Measurements from ENCODE around the gene VWA3A.
"Not testable (repeated sequence)": the region's sequence is repeated elsewhere in the genome, so short reads cannot be mapped to it uniquely, and the experiment has no call there.

VWA3A gene

DNA sequence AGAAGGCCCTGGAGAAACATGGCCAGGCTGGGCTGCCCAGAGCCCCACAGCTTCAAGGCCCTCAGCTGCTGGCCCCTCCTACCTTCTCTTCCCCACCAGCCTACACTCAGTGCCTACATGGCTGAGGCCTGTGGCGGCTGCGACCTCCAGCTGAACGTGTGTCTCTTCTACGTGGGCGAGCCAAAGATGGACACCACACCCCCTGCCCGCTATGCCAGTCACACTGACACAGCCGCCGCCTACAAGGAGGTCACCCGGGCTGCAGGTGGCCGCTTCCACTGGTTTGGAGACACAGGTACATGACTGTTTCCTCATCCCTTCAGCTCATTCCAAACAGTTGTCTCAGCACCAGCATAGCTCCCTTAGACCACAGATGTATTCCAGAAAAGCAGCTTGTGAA is 40.5 kb downstream of the VWA3A start:
- no peak for DNase-seq (ENCODE audit: insufficient read length, low spot score)
- no peak for FAIRE-seq

DNA sequence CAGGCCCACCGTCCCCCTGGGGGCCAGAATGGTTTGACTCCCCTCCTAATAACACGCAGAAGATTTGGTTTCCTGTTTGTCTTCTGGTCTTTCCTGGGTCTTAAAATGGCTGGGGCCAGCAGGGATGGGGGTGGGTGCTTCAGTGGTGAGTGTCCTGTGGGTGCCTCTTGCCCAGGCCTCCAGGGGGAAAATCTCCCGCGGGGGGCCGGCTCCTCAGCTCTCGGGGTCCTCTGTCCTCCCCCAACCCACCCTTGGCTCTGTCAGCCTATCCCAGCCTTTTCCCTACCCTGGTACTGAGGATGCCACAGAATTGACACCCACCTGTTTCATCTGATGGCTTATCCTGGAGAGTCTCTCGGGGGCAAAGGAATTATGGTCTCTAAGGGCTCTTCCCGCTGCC is 46.1 kb downstream of the VWA3A start:
- DNase-seq (ENCODE audit: insufficient read length, low spot score) = no peak
- FAIRE-seq = no peak

DNA sequence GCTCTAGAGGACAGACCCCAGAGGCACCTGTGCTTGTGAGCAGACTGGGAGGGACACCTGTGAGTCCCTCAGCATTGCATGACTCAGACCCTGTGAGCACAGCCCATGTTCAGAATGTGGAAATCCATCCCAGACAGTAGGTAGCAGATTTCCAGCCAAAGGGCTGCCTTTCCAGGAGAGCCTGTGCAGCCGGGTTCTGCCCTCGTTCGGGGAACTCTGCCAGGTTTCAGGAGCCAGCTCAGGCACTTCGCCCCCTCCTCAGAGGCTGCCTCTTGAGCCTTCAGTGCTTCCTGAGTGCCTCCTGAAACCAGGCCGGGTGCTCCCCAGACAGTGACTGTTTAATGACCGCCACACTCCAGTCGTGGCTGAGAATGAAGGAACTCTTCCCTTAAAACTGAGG is 46.7 kb downstream of the VWA3A start:
- no peak for FAIRE-seq
- DNase-seq (ENCODE audit: insufficient read length, low spot score) = no peak

DNA sequence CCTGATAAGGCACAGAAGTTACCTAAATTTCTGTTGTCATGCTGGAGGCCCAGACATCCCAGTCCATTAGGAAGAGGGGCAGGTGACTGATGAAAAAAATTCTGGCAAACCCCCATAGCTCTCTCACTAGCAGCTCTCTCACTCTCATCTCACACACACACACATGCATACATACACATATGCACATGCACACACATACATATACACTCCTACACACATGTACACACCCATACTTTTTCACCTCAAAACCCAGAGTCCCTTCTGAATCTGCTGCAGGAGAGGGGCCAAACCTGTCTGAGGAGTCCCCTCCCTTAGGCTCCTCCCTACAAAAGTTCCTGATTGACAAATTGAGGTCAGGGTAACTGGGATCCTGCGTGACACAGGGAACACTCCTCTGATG is 47.4 kb downstream of the VWA3A start:
- DNase-seq (ENCODE audit: insufficient read length, low spot score) (no peak), FAIRE-seq (no peak)

DNA sequence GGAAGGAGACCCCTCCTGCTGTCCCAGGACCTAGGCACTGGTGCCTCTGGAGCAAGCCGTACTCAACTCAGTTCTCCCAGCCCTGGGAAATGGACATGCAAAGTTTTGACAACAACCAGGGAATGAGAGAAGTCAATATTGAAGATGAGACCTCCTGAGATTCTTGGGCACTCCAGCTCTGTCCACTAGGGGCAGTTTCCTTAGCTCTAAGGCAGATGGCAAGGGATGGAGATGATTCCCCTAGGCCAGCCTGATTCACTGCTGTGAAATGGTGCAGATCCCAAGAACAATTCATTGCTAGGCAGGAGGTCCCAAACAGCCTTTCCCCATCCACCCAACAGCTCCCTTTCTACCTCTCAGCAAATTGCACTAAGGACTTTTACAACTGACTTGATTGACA is 49.4 kb downstream of the VWA3A start:
- DNase-seq (ENCODE audit: insufficient read length, low spot score) = peak; percentile 28
- FAIRE-seq = no peak

DNA sequence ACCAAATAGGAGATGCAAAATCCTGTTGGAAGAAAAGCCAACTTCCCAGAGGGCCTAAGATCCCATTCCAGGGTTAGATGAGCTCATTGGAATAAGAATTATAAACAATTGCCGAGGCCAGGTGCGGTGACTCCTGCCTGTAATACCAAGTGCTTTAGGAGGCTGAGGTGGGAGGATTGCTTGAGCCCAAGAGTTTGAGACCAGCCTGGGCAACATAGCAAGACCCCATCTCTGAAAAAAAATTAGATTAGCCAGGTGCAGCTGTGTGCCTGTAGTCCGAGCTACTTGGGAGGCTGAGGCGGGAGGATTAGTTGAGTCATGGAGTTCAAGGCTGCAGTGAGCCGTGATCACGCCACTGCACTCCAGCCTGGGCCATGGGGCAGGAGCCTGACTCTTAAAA is 52.2 kb downstream of the VWA3A start:
- no peak for DNase-seq (ENCODE audit: insufficient read length, low spot score)
- no peak for FAIRE-seq

DNA sequence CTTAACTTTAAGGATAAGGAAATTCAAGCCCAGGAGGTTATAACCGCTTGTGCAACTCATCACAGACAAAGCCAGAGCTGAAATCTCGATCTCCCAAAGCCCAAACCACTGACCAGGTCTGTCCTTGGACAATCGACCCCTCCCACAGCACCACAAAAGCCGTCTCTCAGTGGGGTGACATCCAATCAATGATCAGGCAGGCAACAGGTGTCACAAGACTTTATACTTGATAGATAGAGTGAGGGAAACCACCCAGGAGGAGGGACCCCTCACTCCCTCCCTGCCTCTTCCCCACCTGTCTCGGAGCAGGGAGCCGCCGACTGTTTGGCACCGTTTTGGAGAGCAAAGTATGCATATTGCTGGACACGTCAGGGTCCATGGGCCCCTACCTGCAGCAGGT is 55.5 kb downstream of the VWA3A start:
- FAIRE-seq (no peak), DNase-seq (ENCODE audit: insufficient read length, low spot score) (no peak)

DNA sequence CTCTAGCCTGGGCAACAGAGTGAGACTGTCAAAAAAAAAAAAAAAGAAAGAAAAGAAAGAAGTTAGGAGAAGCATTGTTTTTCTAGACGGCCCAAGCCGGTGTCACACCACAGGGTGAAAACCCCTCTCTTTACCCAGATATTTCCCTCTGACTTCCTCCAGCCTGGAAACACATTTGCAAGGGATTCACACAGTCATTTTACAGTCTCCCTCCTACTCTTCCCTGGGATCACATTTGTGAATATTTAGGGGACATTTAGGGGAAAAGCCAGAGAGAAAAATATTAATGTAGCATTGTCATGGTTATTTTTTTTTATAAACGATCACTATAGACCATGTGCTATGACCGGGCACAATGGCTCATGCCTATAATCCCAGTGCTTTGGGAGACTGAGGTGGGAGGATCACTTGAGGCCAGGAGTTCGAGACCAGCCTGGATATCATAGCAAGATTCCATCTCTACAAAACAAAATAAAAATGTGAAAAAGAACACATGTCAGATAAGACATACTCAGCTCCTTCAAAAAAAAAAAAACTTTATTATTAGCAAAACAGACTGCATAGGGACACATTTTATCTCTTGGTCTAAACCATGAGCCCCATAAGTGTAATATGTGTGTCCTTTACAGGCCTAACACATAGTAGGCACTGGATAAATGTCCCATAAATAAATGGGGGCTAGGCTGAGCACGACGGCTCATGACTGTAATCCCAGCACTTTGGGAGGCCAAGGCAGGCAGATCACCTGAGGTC is 59.1 kb downstream of the VWA3A start:
- FAIRE-seq (no peak), DNase-seq (ENCODE audit: insufficient read length, low spot score) (no peak)

DNA sequence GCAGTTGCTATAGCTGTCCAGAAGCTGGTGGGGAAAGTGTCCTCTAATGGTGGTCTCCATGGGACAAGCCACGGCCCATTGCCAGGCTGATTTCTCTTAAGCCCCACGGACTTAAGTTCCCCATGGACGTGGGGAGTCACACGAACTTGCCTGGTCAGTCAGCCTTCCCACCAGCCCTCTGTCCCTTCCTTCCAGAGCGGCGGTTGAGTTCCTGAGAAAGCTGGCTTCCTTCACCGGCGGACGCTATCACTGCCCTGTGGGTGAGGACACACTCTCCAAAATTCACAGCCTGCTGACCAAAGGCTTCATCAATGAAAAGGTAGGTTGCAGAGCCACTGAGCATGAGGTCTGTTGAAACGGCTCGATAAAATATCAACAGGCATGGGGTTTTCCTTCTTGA is 60.0 kb downstream of the VWA3A start:
- DNase-seq (ENCODE audit: insufficient read length, low spot score) (no peak), FAIRE-seq (no peak)

DNA sequence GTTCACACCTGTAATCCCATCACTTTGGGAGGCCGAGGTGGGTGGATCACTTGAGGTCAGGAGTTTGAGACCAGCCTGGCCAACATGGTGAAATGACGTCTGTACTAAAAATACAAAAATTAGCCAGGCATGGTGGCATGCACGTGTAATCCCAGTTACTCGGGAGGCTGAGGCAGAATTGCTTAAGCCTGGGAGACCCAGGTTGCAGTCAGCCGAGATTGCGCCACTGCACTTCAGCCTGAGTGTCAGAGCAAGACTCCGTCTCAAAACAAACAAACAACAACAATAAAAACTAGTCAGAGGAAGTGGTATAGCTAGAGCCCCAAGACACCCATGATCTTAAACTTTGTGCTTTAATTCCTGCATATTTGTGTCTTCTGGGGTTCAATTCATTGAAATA is 60.7 kb downstream of the VWA3A start:
- not testable (repeated sequence) for DNase-seq (ENCODE audit: insufficient read length, low spot score); FAIRE-seq

DNA sequence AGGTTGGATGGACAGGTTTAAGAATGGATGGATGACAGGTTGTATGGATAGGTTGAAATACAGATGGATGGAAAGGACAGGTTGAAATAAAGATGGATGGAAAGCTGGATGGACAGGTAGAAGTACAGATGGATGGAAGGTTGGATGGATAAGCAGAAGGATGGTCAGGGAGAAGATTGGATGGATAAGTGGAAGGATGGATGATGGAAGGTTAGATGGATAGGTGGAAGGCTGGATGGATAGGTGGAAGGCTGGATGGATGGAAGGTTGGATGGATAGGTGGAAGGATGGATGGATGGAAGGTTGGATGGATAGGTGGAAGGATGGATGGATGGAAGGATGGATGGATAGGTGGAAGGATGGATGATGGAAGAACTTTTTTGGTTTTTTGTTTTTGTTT is 69.1 kb downstream of the VWA3A start:
- FAIRE-seq (no peak), DNase-seq (ENCODE audit: insufficient read length, low spot score) (no peak)

DNA sequence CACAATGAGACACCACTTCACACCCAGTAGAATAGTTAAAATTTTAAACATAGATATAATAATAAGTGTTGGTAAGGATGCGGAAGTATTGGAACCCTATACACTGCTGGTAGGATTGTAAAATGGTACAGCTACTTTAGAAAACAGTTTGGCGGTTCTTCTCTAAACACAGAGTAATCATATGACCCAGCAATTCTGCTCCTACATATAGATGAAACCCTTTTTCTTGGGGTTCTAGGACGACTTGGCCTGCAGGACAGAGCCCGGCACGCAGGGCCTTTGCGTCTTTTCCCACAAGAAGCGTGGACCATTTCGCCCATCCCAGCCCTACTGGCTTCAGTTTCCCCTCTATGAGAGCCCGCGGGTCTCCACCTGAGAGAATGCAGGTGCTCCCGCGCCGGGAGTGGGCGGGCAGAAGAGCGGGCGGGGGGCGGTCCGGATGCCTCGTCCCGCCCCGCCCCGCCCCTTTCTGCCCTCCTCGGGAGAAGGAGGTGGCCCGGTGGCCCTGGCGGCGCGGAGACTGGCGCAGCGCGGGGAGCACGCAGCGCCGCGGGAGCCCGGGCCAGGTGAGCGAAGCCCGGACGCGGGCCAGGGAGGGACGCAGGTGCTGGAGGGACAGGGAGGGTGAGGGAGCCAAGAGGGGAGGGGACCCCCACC is 69.8 kb downstream of the VWA3A start, which contains the start of gene SDR42E2:
Gene SDR42E2, plus strand, starts transcription at position 508 of the 657 bp plus-strand sequence. CDS start 3,077 bp downstream, outside the sequence.
- no peak for FAIRE-seq
- DNase-seq (ENCODE audit: insufficient read length, low spot score) = no peak

DNA sequence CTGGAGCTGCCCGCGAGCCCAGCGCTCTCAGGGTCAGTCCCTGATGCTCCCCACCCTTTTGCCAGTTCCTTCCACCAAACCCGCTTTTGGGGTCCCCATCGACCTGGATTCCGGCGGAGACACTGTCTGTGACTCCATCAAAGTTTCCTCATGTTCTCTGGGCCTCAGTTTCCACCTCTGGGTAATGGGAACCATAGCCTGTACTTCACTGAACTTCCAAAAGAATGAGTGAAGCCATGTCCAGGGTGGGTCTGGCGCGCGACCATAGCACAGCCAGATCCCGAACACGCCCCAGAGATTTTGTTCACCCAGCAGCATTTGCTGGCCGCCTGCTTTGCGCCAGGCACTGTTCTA is 70.3 kb downstream of the VWA3A start:
- FAIRE-seq (no peak), DNase-seq (ENCODE audit: insufficient read length, low spot score) (no peak)

DNA sequence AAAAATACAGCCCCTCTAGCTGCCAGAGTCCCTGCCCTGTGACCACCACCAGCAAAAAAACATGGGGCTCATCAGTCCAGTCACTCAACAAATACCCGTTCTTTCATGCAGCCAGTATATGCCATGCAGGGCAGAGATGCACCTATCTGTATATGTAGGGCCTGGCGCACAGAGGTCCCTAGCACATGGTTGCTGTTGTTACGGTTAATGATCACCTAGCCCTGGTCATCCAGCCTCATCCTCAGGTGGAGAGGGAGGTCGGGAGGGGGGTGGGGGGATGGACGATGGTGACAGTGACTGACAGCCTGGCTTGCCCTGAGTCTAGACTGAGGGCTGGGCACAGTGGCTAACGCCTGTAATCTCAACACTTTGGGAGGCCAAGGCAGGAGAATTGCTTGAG is 71.5 kb downstream of the VWA3A start:
- DNase-seq (ENCODE audit: insufficient read length, low spot score) (no peak), FAIRE-seq (no peak)

DNA sequence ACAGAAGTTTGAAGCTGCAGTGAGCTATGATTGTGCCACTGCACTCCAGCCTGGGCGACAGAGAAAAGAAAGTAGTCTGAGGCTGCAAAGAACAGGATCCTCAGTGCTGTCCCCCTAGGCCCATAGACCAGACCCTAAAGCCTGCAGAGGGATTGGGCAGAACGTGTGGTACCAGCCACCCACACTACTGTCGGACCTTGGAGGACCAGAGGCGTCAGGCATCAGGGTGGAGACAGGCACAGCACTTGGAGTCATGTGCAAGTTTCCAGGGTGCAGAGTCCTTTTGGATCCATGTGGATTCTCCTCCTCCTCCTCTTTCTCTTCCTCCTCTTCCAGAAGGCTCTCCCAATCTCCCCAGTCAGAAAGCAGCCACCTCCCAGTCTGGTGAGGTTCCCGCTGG is 72.1 kb downstream of the VWA3A start:
- no peak for FAIRE-seq
- no peak for DNase-seq (ENCODE audit: insufficient read length, low spot score)

DNA sequence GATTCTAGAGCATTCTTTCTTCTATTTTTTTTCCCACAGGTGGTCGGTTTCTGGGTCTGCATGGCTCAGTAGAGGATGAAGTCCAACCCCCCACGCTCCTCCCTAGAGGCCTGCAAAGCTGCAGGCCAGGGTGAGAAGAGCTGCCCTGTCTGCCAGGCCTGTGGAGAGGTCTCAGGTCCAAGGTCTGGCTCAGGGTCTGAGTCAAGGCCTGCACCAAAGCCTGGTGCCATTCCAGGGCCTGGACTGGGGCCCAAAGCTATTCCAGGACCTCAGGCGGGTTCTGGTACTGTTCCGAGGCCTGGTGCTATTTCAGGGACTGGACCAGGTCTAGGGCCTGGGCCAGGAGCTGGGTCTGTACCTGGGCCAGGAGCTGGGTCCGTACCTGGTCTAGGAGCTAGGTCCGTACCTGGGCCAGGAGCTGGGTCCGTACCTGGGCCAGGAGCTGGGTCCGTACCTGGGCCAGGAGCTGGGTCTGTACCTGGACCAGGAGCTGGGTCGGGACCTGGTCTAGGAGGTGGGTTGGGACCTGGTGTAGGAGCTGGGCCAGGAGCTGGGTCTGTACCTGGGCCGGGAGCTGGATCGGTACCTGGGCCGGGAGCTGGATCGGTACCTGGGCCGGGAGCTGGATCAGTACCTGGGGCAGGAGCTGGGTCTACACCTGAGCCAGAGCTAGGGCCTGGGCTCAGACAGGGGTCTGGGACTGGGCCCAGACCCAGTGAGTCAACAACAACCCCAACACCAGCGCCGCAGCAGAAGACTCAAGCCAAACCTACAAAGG is 73.4 kb downstream of the VWA3A start:
- no peak for FAIRE-seq
- no peak for DNase-seq (ENCODE audit: insufficient read length, low spot score)

DNA sequence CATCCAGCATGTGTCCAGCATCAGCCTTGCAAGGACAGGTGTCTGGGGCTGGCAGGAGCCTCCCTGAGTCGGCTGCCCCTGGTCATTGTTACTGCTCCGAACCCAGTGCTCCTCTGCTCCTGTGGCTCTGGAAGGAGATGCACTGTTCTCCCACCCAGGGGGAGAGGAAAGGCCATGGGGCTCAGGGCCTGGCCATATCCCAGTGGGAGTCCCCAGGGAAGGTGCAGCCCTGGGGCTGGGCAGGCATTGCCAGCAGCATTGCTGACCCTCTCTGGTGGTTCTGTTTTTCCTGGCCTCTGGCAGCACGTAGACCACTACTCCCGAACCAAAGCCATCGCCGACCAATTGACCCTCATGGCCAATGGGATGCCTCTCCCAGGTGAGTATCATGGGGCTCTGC is 79.6 kb downstream of the VWA3A start:
- DNase-seq (ENCODE audit: insufficient read length, low spot score) (no peak), FAIRE-seq (no peak)

DNA sequence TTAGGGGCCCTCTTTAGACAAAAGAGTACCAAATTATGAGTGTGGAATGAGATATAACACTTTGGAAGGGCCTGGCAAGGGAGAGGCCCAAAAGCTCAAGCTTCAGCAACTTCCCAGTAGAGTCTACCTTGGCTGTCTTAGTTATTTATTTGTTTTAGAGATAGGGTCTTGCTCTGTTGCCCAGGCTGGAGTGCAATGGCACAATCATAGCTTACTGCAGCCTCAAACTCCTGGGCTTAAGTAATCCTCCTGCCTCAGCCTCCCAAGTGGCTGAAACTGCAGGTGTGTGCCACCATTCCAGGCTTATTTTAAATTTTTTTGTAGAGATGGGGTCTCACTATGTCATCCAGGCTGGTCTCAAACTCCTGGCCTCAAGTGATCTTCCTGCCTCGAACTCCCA is 80.3 kb downstream of the VWA3A start:
- DNase-seq (ENCODE audit: insufficient read length, low spot score); FAIRE-seq: not testable (repeated sequence)

DNA sequence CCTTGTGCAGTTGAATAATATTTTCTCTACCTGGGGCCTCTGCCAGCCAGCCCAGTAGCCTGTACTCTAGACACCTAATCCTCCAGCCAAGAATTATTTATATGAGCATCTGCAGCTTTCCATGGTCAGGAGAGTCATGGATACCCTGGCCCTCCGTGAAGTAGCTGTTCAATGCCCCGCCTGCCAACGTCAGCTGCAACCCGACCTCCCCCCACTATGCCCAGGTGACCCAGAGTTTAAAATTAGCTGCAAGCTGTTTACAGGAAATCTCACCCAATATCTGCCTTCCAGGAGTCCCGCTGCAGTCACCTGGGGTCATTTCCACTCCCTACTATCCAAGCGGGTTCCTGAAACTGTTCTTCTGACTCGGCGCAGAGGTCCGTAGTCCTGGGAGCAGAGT is 82.3 kb downstream of the VWA3A start:
- FAIRE-seq (no peak), DNase-seq (ENCODE audit: insufficient read length, low spot score) (no peak)

DNA sequence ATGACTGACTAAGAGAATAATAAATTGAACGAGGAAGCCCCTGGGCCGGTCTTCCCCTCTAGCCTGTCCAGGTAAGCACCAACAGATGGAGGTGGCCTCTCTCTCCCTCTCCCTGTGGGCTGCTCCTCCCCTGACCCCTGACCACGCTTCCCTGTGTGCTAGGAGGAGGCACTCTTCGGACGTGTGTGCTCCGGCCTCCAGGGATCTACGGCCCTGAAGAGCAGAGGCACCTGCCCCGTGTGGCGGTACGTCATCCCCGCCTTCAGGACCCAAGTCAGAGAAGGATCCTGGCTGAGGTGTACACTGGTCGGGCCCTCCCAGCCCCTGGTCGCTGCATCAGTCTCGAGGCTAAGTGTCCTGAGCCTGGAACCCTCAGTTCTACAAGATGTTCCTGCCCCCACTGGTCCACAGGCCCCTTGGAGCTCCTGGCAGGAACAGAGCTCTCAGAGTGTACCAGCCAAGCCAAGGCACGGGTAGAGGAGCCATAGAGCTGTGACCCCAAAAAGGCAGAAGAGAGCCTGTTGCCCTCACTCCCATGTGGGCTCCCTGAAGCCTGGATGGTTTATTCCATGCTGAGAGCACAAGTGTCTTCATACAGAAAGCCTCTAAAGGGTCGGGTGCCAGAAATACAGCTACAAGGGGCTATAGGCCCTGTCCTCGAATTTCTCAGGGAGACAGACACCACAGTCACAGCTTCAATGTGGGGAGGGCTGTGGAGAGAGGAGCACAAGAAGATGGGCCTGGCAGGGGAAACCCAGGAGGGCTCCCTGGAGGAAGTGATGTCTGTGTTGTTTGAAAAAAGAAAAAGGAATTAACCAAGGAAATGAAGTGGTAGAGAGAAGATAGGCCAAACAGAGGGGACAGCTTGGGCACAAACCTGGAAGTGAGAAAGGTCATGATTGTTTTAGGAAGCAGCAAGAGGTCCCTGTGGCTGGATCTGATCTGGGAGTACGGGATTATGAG is 85.9 kb downstream of the VWA3A start:
- FAIRE-seq (no peak), DNase-seq (ENCODE audit: insufficient read length, low spot score) (no peak)

DNA sequence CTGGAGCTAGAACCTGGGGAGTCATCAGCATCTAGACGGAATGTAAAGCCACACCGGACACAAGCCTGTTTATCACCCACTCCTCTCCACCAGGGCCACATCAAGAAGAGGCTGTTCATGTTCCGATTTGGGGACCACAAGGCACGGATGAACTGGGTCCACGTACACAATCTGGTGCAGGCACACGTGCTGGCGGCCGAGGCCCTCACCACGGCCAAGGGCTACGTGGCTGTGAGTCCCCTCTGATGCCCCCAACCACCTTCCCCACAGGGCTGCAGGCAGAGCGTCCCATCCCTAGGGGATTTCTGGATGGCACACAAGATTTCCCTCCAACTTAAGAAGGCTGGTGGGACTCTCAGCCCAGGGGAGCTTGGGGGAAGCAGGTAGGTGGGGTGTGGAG is 89.1 kb downstream of the VWA3A start:
- no peak for FAIRE-seq
- DNase-seq (ENCODE audit: insufficient read length, low spot score) = no peak
